Endodermal cell (in vitro differentiated cells): Measurements from ENCODE around the gene GTPBP6. TPM values are rescaled to one million over a fixed set of nuclear protein-coding genes. Genes with fewer than 3 reads are reported as not detected.
A peak's percentile ranks its signal among the peaks of the same experiment; 100 is the strongest.

ENCODE experiments used
- DNase-seq: peaks from one replicate; pipeline ENCODE4 v3.0.0-alpha.2; 2017
- H3K27ac ChIP-seq: 2 replicates; pipeline ENCODE4 v1.5.1; 2013; ENCODE audit warnings: mild to moderate bottlenecking, low read depth, low read length, moderate library complexity
- H3K27me3 ChIP-seq: 2 replicates; pipeline ENCODE4 v1.6.1; 2013; ENCODE audit warnings: mild to moderate bottlenecking, low read length, moderate library complexity; ENCODE audit not compliant: insufficient read depth, control insufficient read depth, poor library complexity, severe bottlenecking
- H3K36me3 ChIP-seq: 2 replicates; pipeline ENCODE4 v1.7.0; 2013; ENCODE audit warnings: mild to moderate bottlenecking, low read length, moderate library complexity; ENCODE audit not compliant: control insufficient read depth, insufficient read depth
- H3K4me1 ChIP-seq: one replicate; pipeline ENCODE4 v1.7.0; 2013; ENCODE audit warnings: low read length; ENCODE audit not compliant: control insufficient read depth, insufficient read depth
- H3K4me3 ChIP-seq: 2 replicates; pipeline ENCODE4 v1.5.1; 2013; ENCODE audit warnings: mild to moderate bottlenecking, low read length, moderate library complexity
- H3K9ac ChIP-seq: 2 replicates; pipeline ENCODE4 v1.6.1; 2013; ENCODE audit warnings: mild to moderate bottlenecking, low read length, moderate library complexity; ENCODE audit not compliant: poor library complexity, severe bottlenecking; ENCODE audit errors: extremely low read depth
- H3K9me3 ChIP-seq: 2 replicates; pipeline ENCODE4 v1.6.1; 2013; ENCODE audit warnings: mild to moderate bottlenecking, low read length, moderate library complexity; ENCODE audit not compliant: control insufficient read depth
- H3K27ac Mint-ChIP-seq: 2 replicates; pipeline ENCODE4 v1.8.0; 2020; ENCODE audit warnings: mixed read lengths
- H3K27me3 Mint-ChIP-seq: 2 replicates; pipeline ENCODE4 v1.8.0; 2021; ENCODE audit warnings: mild to moderate bottlenecking, mixed read lengths; ENCODE audit not compliant: insufficient read depth
- H3K36me3 Mint-ChIP-seq: 2 replicates; pipeline ENCODE4 v1.8.0; 2020; ENCODE audit warnings: low read depth, mixed read lengths
- H3K4me1 Mint-ChIP-seq: 2 replicates; pipeline ENCODE4 v1.8.0; 2020; ENCODE audit warnings: mixed read lengths
- H3K4me3 Mint-ChIP-seq: 2 replicates; pipeline ENCODE4 v1.8.0; 2020; ENCODE audit warnings: mild to moderate bottlenecking, moderate library complexity, mixed read lengths
- H3K9me3 Mint-ChIP-seq: 2 replicates; pipeline ENCODE4 v1.8.0; 2020; ENCODE audit warnings: mild to moderate bottlenecking, mixed read lengths
- CTCF ChIP-seq: fragments of 200-600 bp; sonication (generic); conservative IDR thresholded peaks from 2 replicates; pipeline ENCODE4 v1.5.0; 2021; ENCODE audit warnings: antibody characterized with exemption, mild to moderate bottlenecking
- WGBS, 2 experiments: methylation state at CpG; one replicate each; pipeline versions ENCODE4 v1.1.5 to v1.1.7; 2013; ENCODE audit warnings: missing lambda C conversion rate in 2 of 2, mixed read lengths in 1 of 2; ENCODE audit not compliant: insufficient coverage in 1 of 2, insufficient read length in 1 of 2; 5-methylcytosine and 5-hydroxymethylcytosine counted together
- total RNA-seq, 2 donors: library from RNA; stranded (reverse); fragmentation: NEBNext Ultra II Directional in 1 of 2; extraction: Animal tissue kit (Norgen Biotek cat#: 25700) in 1 of 2; gene quantifications; 2 replicates in 1 of 2; 3 replicates in 1 of 2; pipeline ENCODE4 v1.2.1, GENCODE V29; 2021

Gene GTPBP6
- total RNA-seq, 2 donors from 2014 or later: 58.8 to 61.0 TPM

- Mint-ChIP-seq H3K4me1 (peaks cover 5% of the 10 kb centered on the region), H3K36me3 (peaks cover 10% of the 10 kb centered on the region), H3K9me3 (peaks cover 2% of the 10 kb centered on the region), H3K27me3 (no peaks in the 10 kb centered on the region), H3K4me3 (peak overlapping the region; percentile 83), H3K27ac (peak overlapping the region; percentile 98)
- peak overlapping the region; percentile 80 for H3K4me3 ChIP-seq
- H3K27ac ChIP-seq: peak overlapping the region; percentile 92
- H3K36me3 ChIP-seq: peaks cover 21% of the 10 kb centered on the region
- 0 to 1% methylated on average over 4 to 61 of the region's 61 CpGs for WGBS, 2 experiments
- no peak for TF ChIP-seq CTCF
- no peaks in the 10 kb centered on the region for H3K4me1 ChIP-seq
- peak; percentile 100 for DNase-seq
- peak overlapping the region; percentile 57 for H3K9ac ChIP-seq
- no peaks in the 10 kb centered on the region for H3K27me3 ChIP-seq
- H3K9me3 ChIP-seq: no peaks in the 10 kb centered on the region
Measured at GRCh38 chrX:318068-318738, 393 bp downstream of the GTPBP6 start.

- H3K4me3 ChIP-seq: peak overlapping the region; percentile 80
- H3K4me1 ChIP-seq: no peaks in the 10 kb centered on the region
- H3K36me3 Mint-ChIP-seq: peaks cover 13% of the 10 kb centered on the region
- H3K4me3 Mint-ChIP-seq: peak overlapping the region; percentile 83
- no peaks in the 10 kb centered on the region for H3K27me3 Mint-ChIP-seq
- peak overlapping the region; percentile 98 for H3K27ac Mint-ChIP-seq
- WGBS, 2 experiments: 40 to 100% methylated on average over 2 to 19 of the region's 28 CpGs
- H3K36me3 ChIP-seq: peaks cover 22% of the 10 kb centered on the region
- no peak overlapping the region for H3K9ac ChIP-seq
- no peak for TF ChIP-seq CTCF
- no peaks in the 10 kb centered on the region for H3K9me3 ChIP-seq
- peaks cover 2% of the 10 kb centered on the region for H3K9me3 Mint-ChIP-seq
- peak; percentile 57 for DNase-seq
- H3K27ac ChIP-seq: peak overlapping the region; percentile 32
- H3K27me3 ChIP-seq: no peaks in the 10 kb centered on the region
- H3K4me1 Mint-ChIP-seq: peaks cover 5% of the 10 kb centered on the region
Measured at GRCh38 chrX:317424-318067, 1.1 kb downstream of the GTPBP6 start.

GRCh38 chrX:316351-317325 lies 2.0 kb downstream of the GTPBP6 start:
- H3K9ac ChIP-seq: no peak overlapping the region
- Mint-ChIP-seq H3K27ac (no peak overlapping the region), H3K9me3 (peaks cover 2% of the 10 kb centered on the region), H3K4me3 (peak overlapping the region; percentile 83), H3K27me3 (no peaks in the 10 kb centered on the region), H3K4me1 (peaks cover 5% of the 10 kb centered on the region), H3K36me3 (peaks cover 20% of the 10 kb centered on the region)
- no peaks in the 10 kb centered on the region for H3K4me1 ChIP-seq
- peaks cover 31% of the 10 kb centered on the region for H3K36me3 ChIP-seq
- no peak overlapping the region for H3K4me3 ChIP-seq
- 96 to 98% methylated on average over 37 to 50 of the region's 50 CpGs for WGBS, 2 experiments
- H3K27ac ChIP-seq: no peak overlapping the region
- no peaks in the 10 kb centered on the region for H3K27me3 ChIP-seq
- H3K9me3 ChIP-seq: no peaks in the 10 kb centered on the region
- no peak for TF ChIP-seq CTCF
- DNase-seq: no peak
